K562 (cell line): ENCODE results near the gene SLC2A14. TPM values are rescaled to one million over a fixed set of nuclear protein-coding genes. Genes with fewer than 3 reads are reported as not detected.

Experiments
- ATAC-seq: fragments of 200-7000 bp; cut with Tn5 transposase; 3 replicates; pipeline ENCODE4 v1.9.1; 2020; ENCODE audit warnings: moderate library complexity
- BruUV-seq: library from RNA; stranded (reverse); fragments of 400-500 nt; replicated peaks from 2 replicates; lab custom pipeline; 2021; lab: Mats Ljungman, UMichigan
- CTCF ChIA-PET: fragments of 300-600 bp; formaldehyde crosslinking; extraction: SDS; loops from one replicate; lab custom pipeline; 2021; ENCODE audit warnings: low intra/inter-chr PET ratio; lab: Yijun Ruan, JAX
- POLR2A ChIA-PET: fragments of 300-600, 350-650 bp; sonication (Branson Sonifier 250); formaldehyde crosslinking; extraction: SDS; loops from one replicate; lab custom pipeline; 2021; ENCODE audit warnings: antibody characterized with exemption, inconsistent platforms; lab: Yijun Ruan, JAX
- DNase-seq, 4 experiments: peaks; one replicate each; pipeline versions ENCODE4 v3.0.0 to v3.0.0-alpha.2; 2011 to 2018; ENCODE audit warnings: low spot score in 3 of 4, mixed read lengths in 3 of 4; ENCODE audit errors: extremely low read depth in 1 of 4
- FAIRE-seq: peaks from 2 replicates; lab custom pipeline; 2011; peaks lifted over from hg19 to GRCh38; lab: Jason Lieb, UNC
- H2AFZ ChIP-seq: 2 replicates; pipeline ENCODE4 v1.6.0; 2011; ENCODE audit warnings: low read depth, low read length, control low read depth, inconsistent platforms
- H3K27ac ChIP-seq: fragments of 200-600 bp; 3 replicates; pipeline ENCODE4 v1.8.0; 2011; ENCODE audit warnings: low read depth, mild to moderate bottlenecking, control low read depth, inconsistent platforms, low read length, moderate library complexity, mixed read lengths; ENCODE audit errors: extremely low read depth
- H3K27me3 ChIP-seq, 2 experiments: fragments of 300-600 bp in 1 of 2; 2 replicates in 1 of 2; 3 replicates in 1 of 2; pipeline versions ENCODE4 v1.6.0 to v1.8.0; 2011; ENCODE audit warnings: inconsistent platforms in 2 of 2, low read length in 2 of 2, mild to moderate bottlenecking in 1 of 2, mixed read lengths in 1 of 2, moderate library complexity in 1 of 2; ENCODE audit not compliant: control insufficient read depth in 2 of 2, insufficient read depth in 2 of 2
- H3K36me3 ChIP-seq: fragments of 300-600 bp; 3 replicates; pipeline ENCODE4 v1.8.0; 2011; ENCODE audit warnings: mild to moderate bottlenecking, low read length, inconsistent platforms; ENCODE audit not compliant: control insufficient read depth, insufficient read depth
- H3K4me1 ChIP-seq, 2 experiments: fragments of 200-600 bp in 1 of 2; replicated peaks in 1 of 2; 2 replicates in 1 of 2; 3 replicates in 1 of 2; pipeline versions ENCODE4 v1.5.1 to v1.8.0; 2011; ENCODE audit warnings: inconsistent platforms in 2 of 2, low read length in 2 of 2, mild to moderate bottlenecking in 1 of 2, mixed read lengths in 1 of 2, moderate library complexity in 1 of 2; ENCODE audit not compliant: control insufficient read depth in 2 of 2, insufficient read depth in 2 of 2
- H3K4me2 ChIP-seq: 2 replicates; pipeline ENCODE4 v1.6.1; 2011; ENCODE audit warnings: low read length, control low read depth, inconsistent platforms, mixed read lengths; ENCODE audit not compliant: insufficient read depth
- H3K4me3 ChIP-seq: fragments of 200-600 bp; sonication (generic), shearing (Covaris generic); 2 replicates; pipeline ENCODE4 v1.5.1; 2016; ENCODE audit warnings: control low read depth, inconsistent platforms
- H3K79me2 ChIP-seq: fragments of 200-600 bp; 3 replicates; pipeline ENCODE4 v1.8.0; 2011; ENCODE audit warnings: low read length, inconsistent platforms; ENCODE audit not compliant: control insufficient read depth, insufficient read depth
- H3K9ac ChIP-seq, 2 experiments: 2 replicates each; pipeline versions ENCODE4 v1.6.0 to v1.6.1; 2011; ENCODE audit warnings: low read depth in 2 of 2, low read length in 2 of 2, control low read depth in 1 of 2, inconsistent platforms in 1 of 2, mild to moderate bottlenecking in 1 of 2, mixed read lengths in 1 of 2; ENCODE audit not compliant: insufficient read depth in 1 of 2
- H3K9me1 ChIP-seq: one replicate; pipeline ENCODE4 v1.6.0; 2011; ENCODE audit warnings: inconsistent platforms, mild to moderate bottlenecking, low read length, moderate library complexity; ENCODE audit not compliant: control insufficient read depth, insufficient read depth
- H3K9me3 ChIP-seq: replicated peaks from 2 replicates; pipeline ENCODE4 v1.5.1; 2011; ENCODE audit warnings: low read depth, low read length, inconsistent platforms; ENCODE audit not compliant: control insufficient read depth, insufficient read depth
- H4K20me1 ChIP-seq: replicated peaks from 2 replicates; pipeline ENCODE4 v1.6.1; 2011; ENCODE audit warnings: low read length, inconsistent platforms, mixed read lengths; ENCODE audit not compliant: control insufficient read depth, insufficient read depth
- BRD9 ChIP-seq: fragments of 450-650 bp; IDR thresholded peaks from 2 replicates; pipeline ENCODE4 v1.6.1; 2018; ENCODE audit warnings: low read depth; ENCODE audit not compliant: partially characterized antibody
- MBD2 ChIP-seq: sonication (generic); IDR thresholded peaks from 2 replicates; pipeline ENCODE4 v1.6.1; 2016; ENCODE audit warnings: low read depth, borderline replicate concordance
- MCM5 ChIP-seq: fragments of 450-650 bp; IDR thresholded peaks from 2 replicates; pipeline ENCODE4 v1.6.1; 2016; ENCODE audit warnings: low read depth
- WGBS: fragments of 100-300 bp; shearing (Covaris generic); methylation state at CpG from one replicate; pipeline ENCODE4 v1.1.6; 2016; ENCODE audit warnings: low coverage, mixed read lengths; ENCODE audit not compliant: insufficient coverage; ENCODE audit errors: missing lambda C conversion rate; 5-methylcytosine and 5-hydroxymethylcytosine counted together
- in situ Hi-C: fragments of 300-500 bp; cut with MboI; formaldehyde crosslinking; loops from 4 replicates; pipeline ENCODE4 v1.15.0; 2018; ENCODE audit warnings: inconsistent platforms, mixed read lengths
- intact Hi-C: fragments of 100-400 bp; cut with micrococcal nuclease; formaldehyde crosslinking; loops from 2 replicates; pipeline ENCODE4 v1.14.2; 2022
- polyA plus RNA-seq, 8 experiments: library from polyadenylated mRNA; depleted of rRNA in 4 of 8; stranded (reverse) in 5 of 8; unstranded in 3 of 8; fragments of >200 nt; fragmentation: Nextera tagmentation in 2 of 8; fragmentation: Illumina TruSeq in 1 of 8; extraction: Ambion mirVana in 2 of 8; extraction: Trizol in 1 of 8; gene quantifications; 2 replicates each; pipeline versions ENCODE4 v1.2.1 to v1.2.3, GENCODE V29; 2011 to 2014; ENCODE audit warnings: inconsistent platforms in 1 of 8, missing spikeins in 1 of 8
- total RNA-seq, 7 experiments: library from RNA; depleted of rRNA in 6 of 7; stranded (reverse); fragments of >200 nt in 6 of 7; fragmentation: Illumina TruSeq in 2 of 7; extraction: Trizol in 2 of 7; gene quantifications; 2 replicates each; pipeline versions ENCODE4 v1.2.1 to v1.2.3, GENCODE V29; 2011 to 2021; ENCODE audit warnings: low replicate concordance in 1 of 7
- TF ChIP-seq, protein P1 (sequence below): fragments of 250-450 bp; sonication (Bioruptor Pico); IDR thresholded peaks from 2 replicates; pipeline ENCODE4 v1.9.0; 2021; ENCODE audit warnings: mild to moderate bottlenecking, inconsistent platforms
- TF ChIP-seq, protein P2 (sequence below), 3 experiments: fragments of 200-800 bp in 1 of 3; fragments of 250-450 bp in 1 of 3; fragments of 450-650 bp in 1 of 3; sonication (Bioruptor Pico) in 1 of 3; sonication (Bioruptor generic) in 1 of 3; formaldehyde crosslinking in 1 of 3; IDR thresholded peaks; 2 replicates each; pipeline versions ENCODE4 v1.6.1 to v1.8.0; 2016 to 2022; ENCODE audit warnings: mild to moderate bottlenecking in 2 of 3, missing genetic modification characterization in 2 of 3, missing compliant biosample characterization in 1 of 3, moderate library complexity in 1 of 3
- TF ChIP-seq, protein P3 (sequence below): IDR thresholded peaks from 3 replicates; pipeline ENCODE4 v1.6.1; 2011; ENCODE audit warnings: borderline replicate concordance, mild to moderate bottlenecking, moderate library complexity; ENCODE audit not compliant: insufficient read length; ENCODE audit errors: extremely low read depth

The SLC2A14 gene
- total and polyA plus RNA-seq, 9 of the 15 experiments (the other 6 are each of a cell fraction or from before 2014, with no cell fraction given), result 0.13 to 8.9 (median 4.8) TPM; not detected in 1

DNA sequence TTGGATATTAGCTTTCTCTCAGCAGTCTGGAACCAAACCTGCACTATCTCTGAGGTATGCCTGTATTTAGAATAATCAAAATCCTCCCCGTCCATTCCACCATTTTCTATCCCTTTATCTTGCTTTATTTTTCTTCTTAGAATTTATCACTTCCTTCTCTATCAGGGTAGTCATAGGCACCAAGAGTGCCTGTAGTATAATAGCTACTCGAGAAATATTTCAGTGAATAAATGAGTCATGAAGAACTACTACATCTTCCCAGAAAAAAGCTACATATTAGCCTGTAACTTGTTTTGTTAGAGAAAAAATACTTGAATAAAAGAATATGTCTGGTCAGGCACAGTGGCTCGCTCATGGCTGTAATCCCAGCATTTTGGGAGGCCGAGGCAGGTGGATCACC lies 4.3 kb downstream of the SLC2A14 start:
- TF ChIP-seq, protein P1, sequence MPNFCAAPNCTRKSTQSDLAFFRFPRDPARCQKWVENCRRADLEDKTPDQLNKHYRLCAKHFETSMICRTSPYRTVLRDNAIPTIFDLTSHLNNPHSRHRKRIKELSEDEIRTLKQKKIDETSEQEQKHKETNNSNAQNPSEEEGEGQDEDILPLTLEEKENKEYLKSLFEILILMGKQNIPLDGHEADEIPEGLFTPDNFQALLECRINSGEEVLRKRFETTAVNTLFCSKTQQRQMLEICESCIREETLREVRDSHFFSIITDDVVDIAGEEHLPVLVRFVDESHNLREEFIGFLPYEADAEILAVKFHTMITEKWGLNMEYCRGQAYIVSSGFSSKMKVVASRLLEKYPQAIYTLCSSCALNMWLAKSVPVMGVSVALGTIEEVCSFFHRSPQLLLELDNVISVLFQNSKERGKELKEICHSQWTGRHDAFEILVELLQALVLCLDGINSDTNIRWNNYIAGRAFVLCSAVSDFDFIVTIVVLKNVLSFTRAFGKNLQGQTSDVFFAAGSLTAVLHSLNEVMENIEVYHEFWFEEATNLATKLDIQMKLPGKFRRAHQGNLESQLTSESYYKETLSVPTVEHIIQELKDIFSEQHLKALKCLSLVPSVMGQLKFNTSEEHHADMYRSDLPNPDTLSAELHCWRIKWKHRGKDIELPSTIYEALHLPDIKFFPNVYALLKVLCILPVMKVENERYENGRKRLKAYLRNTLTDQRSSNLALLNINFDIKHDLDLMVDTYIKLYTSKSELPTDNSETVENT (CRISPR knock-in tag), result no peak
- TF ChIP-seq MBD2, result no peak
- TF ChIP-seq, protein P2, sequence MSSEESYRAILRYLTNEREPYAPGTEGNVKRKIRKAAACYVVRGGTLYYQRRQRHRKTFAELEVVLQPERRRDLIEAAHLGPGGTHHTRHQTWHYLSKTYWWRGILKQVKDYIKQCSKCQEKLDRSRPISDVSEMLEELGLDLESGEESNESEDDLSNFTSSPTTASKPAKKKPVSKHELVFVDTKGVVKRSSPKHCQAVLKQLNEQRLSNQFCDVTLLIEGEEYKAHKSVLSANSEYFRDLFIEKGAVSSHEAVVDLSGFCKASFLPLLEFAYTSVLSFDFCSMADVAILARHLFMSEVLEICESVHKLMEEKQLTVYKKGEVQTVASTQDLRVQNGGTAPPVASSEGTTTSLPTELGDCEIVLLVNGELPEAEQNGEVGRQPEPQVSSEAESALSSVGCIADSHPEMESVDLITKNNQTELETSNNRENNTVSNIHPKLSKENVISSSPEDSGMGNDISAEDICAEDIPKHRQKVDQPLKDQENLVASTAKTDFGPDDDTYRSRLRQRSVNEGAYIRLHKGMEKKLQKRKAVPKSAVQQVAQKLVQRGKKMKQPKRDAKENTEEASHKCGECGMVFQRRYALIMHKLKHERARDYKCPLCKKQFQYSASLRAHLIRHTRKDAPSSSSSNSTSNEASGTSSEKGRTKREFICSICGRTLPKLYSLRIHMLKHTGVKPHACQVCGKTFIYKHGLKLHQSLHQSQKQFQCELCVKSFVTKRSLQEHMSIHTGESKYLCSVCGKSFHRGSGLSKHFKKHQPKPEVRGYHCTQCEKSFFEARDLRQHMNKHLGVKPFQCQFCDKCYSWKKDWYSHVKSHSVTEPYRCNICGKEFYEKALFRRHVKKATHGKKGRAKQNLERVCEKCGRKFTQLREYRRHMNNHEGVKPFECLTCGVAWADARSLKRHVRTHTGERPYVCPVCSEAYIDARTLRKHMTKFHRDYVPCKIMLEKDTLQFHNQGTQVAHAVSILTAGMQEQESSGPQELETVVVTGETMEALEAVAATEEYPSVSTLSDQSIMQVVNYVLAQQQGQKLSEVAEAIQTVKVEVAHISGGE (CRISPR knock-in tag; IDR thresholded peaks at IDR 0.05), result no peak
- TF ChIP-seq, protein P3, sequence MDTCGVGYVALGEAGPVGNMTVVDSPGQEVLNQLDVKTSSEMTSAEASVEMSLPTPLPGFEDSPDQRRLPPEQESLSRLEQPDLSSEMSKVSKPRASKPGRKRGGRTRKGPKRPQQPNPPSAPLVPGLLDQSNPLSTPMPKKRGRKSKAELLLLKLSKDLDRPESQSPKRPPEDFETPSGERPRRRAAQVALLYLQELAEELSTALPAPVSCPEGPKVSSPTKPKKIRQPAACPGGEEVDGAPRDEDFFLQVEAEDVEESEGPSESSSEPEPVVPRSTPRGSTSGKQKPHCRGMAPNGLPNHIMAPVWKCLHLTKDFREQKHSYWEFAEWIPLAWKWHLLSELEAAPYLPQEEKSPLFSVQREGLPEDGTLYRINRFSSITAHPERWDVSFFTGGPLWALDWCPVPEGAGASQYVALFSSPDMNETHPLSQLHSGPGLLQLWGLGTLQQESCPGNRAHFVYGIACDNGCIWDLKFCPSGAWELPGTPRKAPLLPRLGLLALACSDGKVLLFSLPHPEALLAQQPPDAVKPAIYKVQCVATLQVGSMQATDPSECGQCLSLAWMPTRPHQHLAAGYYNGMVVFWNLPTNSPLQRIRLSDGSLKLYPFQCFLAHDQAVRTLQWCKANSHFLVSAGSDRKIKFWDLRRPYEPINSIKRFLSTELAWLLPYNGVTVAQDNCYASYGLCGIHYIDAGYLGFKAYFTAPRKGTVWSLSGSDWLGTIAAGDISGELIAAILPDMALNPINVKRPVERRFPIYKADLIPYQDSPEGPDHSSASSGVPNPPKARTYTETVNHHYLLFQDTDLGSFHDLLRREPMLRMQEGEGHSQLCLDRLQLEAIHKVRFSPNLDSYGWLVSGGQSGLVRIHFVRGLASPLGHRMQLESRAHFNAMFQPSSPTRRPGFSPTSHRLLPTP, result no peak
- no peak for TF ChIP-seq BRD9
- no peak for TF ChIP-seq MCM5
- CTCF ChIA-PET, result no interaction called here
- WGBS, result 24% methylated on average over 4 of the region's 4 CpGs

More for the DNA sequence above, 4.3 kb downstream of the SLC2A14 start:
- no peaks in the 10 kb centered on the region for H3K79me2 ChIP-seq
- intact Hi-C loops, result loop anchor here (10.0 kb wide), 1 partner anchor 66 kb away; the partner anchor contains the start of gene SLC2A3
- ATAC-seq (no peak), DNase-seq (no peak), FAIRE-seq (no peak)
- H2AFZ ChIP-seq, result no peak overlapping the region
- H3K4me3 ChIP-seq, result no peak overlapping the region
- no peaks in the 10 kb centered on the region for H4K20me1 ChIP-seq
- no peaks in the 10 kb centered on the region; a peak in 1 of 5 replicates for H3K27me3 ChIP-seq
- no peaks in the 10 kb centered on the region for H3K9me3 ChIP-seq
- no peak overlapping the region for H3K4me2 ChIP-seq
- BruUV-seq, result no TSS peak
- in situ Hi-C loops, result no loop called here
- H3K4me1 ChIP-seq, result peaks cover 4 to 6% of the 10 kb centered on the region in 2 experiments; a peak in 4 of 5 replicates
- POLR2A ChIA-PET, result interaction anchor here (0.5 kb wide), 1 partner anchor 362 kb away, joined by 3 read pairs; no protein-coding TSS in a partner anchor
- no peak overlapping the region for H3K9ac ChIP-seq
- no peaks in the 10 kb centered on the region for H3K36me3 ChIP-seq
- no peaks in the 10 kb centered on the region for H3K9me1 ChIP-seq
- no peak overlapping the region for H3K27ac ChIP-seq
